K562 (cell line): ENCODE data around the gene POLK.

Source experiments
- CTCF ChIP-seq, 3 experiments: IDR thresholded peaks in 2 of 3; conservative IDR thresholded peaks in 1 of 3; 2 replicates each; pipeline ENCODE4 v1.5.1; 2011 to 2012; ENCODE audit warnings: low read length in 3 of 3, mild to moderate bottlenecking in 3 of 3, control low read depth in 2 of 3, improper control_type of control experiment in 1 of 3, inconsistent platforms in 1 of 3, low read depth in 1 of 3, mixed read lengths in 1 of 3, moderate library complexity in 1 of 3; ENCODE audit not compliant: insufficient read depth in 2 of 3
- GABPA ChIP-seq: fragments of 200-800 bp; sonication (Bioruptor generic); conservative IDR thresholded peaks from 2 replicates; pipeline ENCODE4 v1.6.1; 2016; ENCODE audit warnings: low read depth, missing genetic modification characterization, missing compliant biosample characterization
- ZNF282 ChIP-seq: sonication (generic); formaldehyde crosslinking; IDR thresholded peaks from 2 replicates; pipeline ENCODE4 v1.8.1; 2023; ENCODE audit warnings: missing genetic modification reagents

GRCh38 chr5:75558981-75559632 is 47.4 kb downstream of the POLK start:
- TF ChIP-seq CTCF (IDR thresholded peaks at IDR 0.05 in 2 of 3, conservative IDR thresholded peaks at IDR 0.05 in 1 of 3; ENCODE audit: insufficient read depth in 2 of 3, low read depth in 1 of 3, low read length in 3 of 3) (no peak), GABPA (tag) (no peak), ZNF282 (no peak)
